Parathyroid adenoma (tissue), 2 donors: ENCODE data around the gene CAPN1.

Experiments
- H2AFZ ChIP-seq: fragments of 300-600 bp; sonication (generic); one replicate; pipeline ENCODE4 v1.7.0; 2017; ENCODE audit warnings: antibody characterized with exemption, mild to moderate bottlenecking
- H3K27ac ChIP-seq: fragments of 300-600 bp; sonication (generic); one replicate; pipeline ENCODE4 v1.7.0; 2017
- H3K27me3 ChIP-seq: fragments of 300-600 bp; sonication (generic); one replicate; pipeline ENCODE4 v1.7.0; 2017; ENCODE audit warnings: low read length; ENCODE audit not compliant: control insufficient read depth, insufficient read depth
- H3K36me3 ChIP-seq: fragments of 300-600 bp; sonication (generic); one replicate; pipeline ENCODE4 v1.7.0; 2017; ENCODE audit warnings: low read length; ENCODE audit not compliant: control insufficient read depth, insufficient read depth
- H3K4me1 ChIP-seq: fragments of 300-600 bp; sonication (generic); one replicate; pipeline ENCODE4 v1.7.0; 2017; ENCODE audit warnings: control low read depth
- H3K4me2 ChIP-seq: fragments of 300-600 bp; sonication (generic); one replicate; pipeline ENCODE4 v1.7.0; 2017; ENCODE audit warnings: low read length
- H3K4me3 ChIP-seq: fragments of 300-600 bp; sonication (generic); one replicate; pipeline ENCODE4 v1.7.0; 2017; ENCODE audit warnings: low read depth, low read length
- H3K79me2 ChIP-seq: fragments of 300-600 bp; sonication (generic); one replicate; pipeline ENCODE4 v1.7.0; 2017; ENCODE audit warnings: control low read depth
- H3K9ac ChIP-seq: fragments of 300-600 bp; sonication (generic); one replicate; pipeline ENCODE4 v1.7.0; 2017; ENCODE audit warnings: mild to moderate bottlenecking
- H3K9me3 ChIP-seq: fragments of 300-600 bp; sonication (generic); one replicate; pipeline ENCODE4 v1.7.0; 2017; ENCODE audit warnings: low read length; ENCODE audit not compliant: control insufficient read depth
- CTCF ChIP-seq: fragments of 300-600 bp; sonication (generic); IDR thresholded peaks from one replicate; pipeline ENCODE4 v1.7.0; 2017; ENCODE audit warnings: antibody characterized with exemption, mild to moderate bottlenecking
- donor health status: primary hyperparathyroidism.

Gene CAPN1

GRCh38 chr11:65180877-65181568 lies 705 bp upstream of the CAPN1 start:
- peak overlapping the region; percentile 29 for H3K27ac ChIP-seq

GRCh38 chr11:65182258-65183170 lies 786 bp downstream of the CAPN1 start:
- H3K9ac ChIP-seq = peak overlapping the region; percentile 53
- H2AFZ ChIP-seq = peak overlapping the region; percentile 75
- H3K36me3 ChIP-seq = no peaks in the 10 kb centered on the region
- no peaks in the 10 kb centered on the region for H3K9me3 ChIP-seq
- H3K4me1 ChIP-seq = peaks cover 9% of the 10 kb centered on the region
- H3K27ac ChIP-seq = peak overlapping the region; percentile 90
- H3K4me2 ChIP-seq = peak overlapping the region; percentile 84
- H3K27me3 ChIP-seq = no peaks in the 10 kb centered on the region
- peak overlapping the region; percentile 62 for H3K4me3 ChIP-seq
- no peak for TF ChIP-seq CTCF
- H3K79me2 ChIP-seq = peaks cover 2% of the 10 kb centered on the region

More at GRCh38 chr11:65180877-65181568, 705 bp upstream of the CAPN1 start:
- H2AFZ ChIP-seq = peak overlapping the region; percentile 82
- peak overlapping the region; percentile 61 for H3K4me3 ChIP-seq
- peak overlapping the region; percentile 72 for H3K4me2 ChIP-seq
- H3K9ac ChIP-seq = no peak overlapping the region
- peaks cover 2% of the 10 kb centered on the region for H3K79me2 ChIP-seq
- no peaks in the 10 kb centered on the region for H3K36me3 ChIP-seq
- TF ChIP-seq CTCF = peak; percentile 20
- peaks cover 4% of the 10 kb centered on the region for H3K4me1 ChIP-seq
- no peaks in the 10 kb centered on the region for H3K9me3 ChIP-seq
- H3K27me3 ChIP-seq = no peaks in the 10 kb centered on the region

GRCh38 chr11:65183201-65183891 lies 1.6 kb downstream of the CAPN1 start:
- Histone ChIP-seq H3K27me3 (no peaks in the 10 kb centered on the region), H2AFZ (no peak overlapping the region), H3K4me2 (peak overlapping the region; percentile 84), H3K4me1 (peaks cover 9% of the 10 kb centered on the region), H3K9me3 (no peaks in the 10 kb centered on the region), H3K4me3 (peak overlapping the region; percentile 6), H3K9ac (no peak overlapping the region), H3K79me2 (peaks cover 2% of the 10 kb centered on the region), H3K27ac (peak overlapping the region; percentile 90), H3K36me3 (no peaks in the 10 kb centered on the region)
- TF ChIP-seq CTCF = no peak

- Histone ChIP-seq H3K27ac (no peak overlapping the region), H3K4me3 (no peak overlapping the region)
- TF ChIP-seq CTCF = no peak
Observed at GRCh38 chr11:65184146-65184545, 2.4 kb downstream of the CAPN1 start.

More at GRCh38 chr11:65184146-65184545, 2.4 kb downstream of the CAPN1 start:
- Histone ChIP-seq H3K27me3 (no peaks in the 10 kb centered on the region), H2AFZ (no peak overlapping the region), H3K79me2 (peaks cover 2% of the 10 kb centered on the region), H3K4me1 (peaks cover 9% of the 10 kb centered on the region), H3K4me2 (no peak overlapping the region), H3K9ac (no peak overlapping the region), H3K36me3 (no peaks in the 10 kb centered on the region), H3K9me3 (no peaks in the 10 kb centered on the region)
